GM12878 (cell line): ENCODE results near the gene P4HA2. TPM values are rescaled to one million over a fixed set of nuclear protein-coding genes. Genes with fewer than 3 reads are reported as not detected.

Experiments
- ATAC-seq: fragments of 200-7000 bp; cut with Tn5 transposase; 3 replicates; pipeline ENCODE4 v1.9.1; 2020; ENCODE audit warnings: mild to moderate bottlenecking, moderate library complexity
- Bru-seq: library from RNA; stranded (reverse); fragments of 400-500 nt; gene quantifications from one replicate; lab custom pipeline; 2021; lab: Mats Ljungman, UMichigan
- BruChase-seq, 2 experiments: library from RNA; stranded (reverse); fragments of 400-500 nt; gene quantifications; one replicate each; lab custom pipeline; 2021; lab: Mats Ljungman, UMichigan
- BruUV-seq: library from RNA; stranded (reverse); fragments of 400-500 nt; replicated peaks from 2 replicates; lab custom pipeline; 2021; lab: Mats Ljungman, UMichigan
- CTCF ChIA-PET: fragments of 300-600 bp; sonication (Branson Sonifier 250); formaldehyde crosslinking; extraction: SDS; loops from one replicate; lab custom pipeline; 2021; ENCODE audit warnings: inconsistent platforms; lab: Yijun Ruan, JAX
- POLR2A ChIA-PET: fragments of 350-600 bp; formaldehyde crosslinking; extraction: SDS; loops from one replicate; lab custom pipeline; 2021; ENCODE audit warnings: inconsistent platforms; lab: Charles Lee
- RAD21 ChIA-PET: fragments of 300-600 bp; sonication (Branson Sonifier 250); formaldehyde crosslinking; loops from one replicate; lab custom pipeline; 2023; ENCODE audit warnings: antibody characterized with exemption; ENCODE audit not compliant: unreplicated experiment; lab: Charles Lee
- SMC1A ChIA-PET: fragments of 300-600 bp; sonication (Branson Sonifier 250); formaldehyde crosslinking; loops from one replicate; lab custom pipeline; 2023; ENCODE audit not compliant: unreplicated experiment, uncharacterized antibody; lab: Charles Lee
- DNase-seq: peaks from one replicate; pipeline ENCODE4 v3.0.0-alpha.2; 2011; ENCODE audit warnings: low read depth, low spot score
- FAIRE-seq: peaks from 3 replicates; lab custom pipeline; 2011; peaks lifted over from hg19 to GRCh38; lab: Jason Lieb, UNC
- H2AFZ ChIP-seq: 2 replicates; pipeline ENCODE4 v1.6.0; 2011; ENCODE audit warnings: low read depth, low read length, control low read depth; ENCODE audit not compliant: control insufficient read depth
- H3K27ac ChIP-seq: 2 replicates; pipeline ENCODE4 v1.5.1; 2011; ENCODE audit warnings: control low read depth; ENCODE audit not compliant: control insufficient read depth, insufficient read depth
- H3K27me3 ChIP-seq, 2 experiments: replicated peaks in 1 of 2; 2 replicates each; pipeline versions ENCODE4 v1.6.0 to v1.6.1; 2011; ENCODE audit warnings: low read length in 1 of 2; ENCODE audit not compliant: control insufficient read depth in 2 of 2, insufficient read depth in 2 of 2
- H3K36me3 ChIP-seq, 2 experiments: 2 replicates each; pipeline ENCODE4 v1.5.1; 2011; ENCODE audit warnings: low read length in 1 of 2; ENCODE audit not compliant: control insufficient read depth in 2 of 2, insufficient read depth in 2 of 2
- H3K4me1 ChIP-seq: 2 replicates; pipeline ENCODE4 v1.6.1; 2011; ENCODE audit warnings: mild to moderate bottlenecking, low read length, moderate library complexity, mixed read lengths; ENCODE audit not compliant: control insufficient read depth, insufficient read depth
- H3K4me2 ChIP-seq: 2 replicates; pipeline ENCODE4 v1.6.0; 2011; ENCODE audit warnings: control low read depth; ENCODE audit not compliant: control insufficient read depth, insufficient read depth
- H3K4me3 ChIP-seq: fragments of 200-600 bp; sonication (generic); 2 replicates; pipeline ENCODE4 v1.5.1; 2016
- H3K79me2 ChIP-seq: 2 replicates; pipeline ENCODE4 v1.6.0; 2011; ENCODE audit warnings: low read length; ENCODE audit not compliant: control insufficient read depth, insufficient read depth
- H3K9ac ChIP-seq: 2 replicates; pipeline ENCODE4 v1.8.0; 2011; ENCODE audit warnings: low read length, control low read depth, mixed read lengths; ENCODE audit not compliant: control insufficient read depth, insufficient read depth
- H3K9me3 ChIP-seq: replicated peaks from 3 replicates; pipeline ENCODE4 v1.5.1; 2011; ENCODE audit warnings: mild to moderate bottlenecking, low read length; ENCODE audit not compliant: control insufficient read depth, insufficient read depth
- H4K20me1 ChIP-seq: 2 replicates; pipeline ENCODE4 v1.6.0; 2011; ENCODE audit not compliant: control insufficient read depth, insufficient read depth
- BHLHE40 ChIP-seq, 2 experiments: fragments of 450-650 bp in 1 of 2; IDR thresholded peaks; 2 replicates each; pipeline ENCODE4 v1.6.1; 2011 to 2017; ENCODE audit warnings: low read depth in 2 of 2, borderline replicate concordance in 1 of 2, improper control_type of control experiment in 1 of 2, low read length in 1 of 2, mild to moderate bottlenecking in 1 of 2
- CEBPB ChIP-seq, 2 experiments: fragments of 150-350 bp in 1 of 2; IDR thresholded peaks; 2 replicates each; pipeline ENCODE4 v1.6.1; 2012 to 2014; ENCODE audit warnings: low read depth in 2 of 2, low read length in 2 of 2, borderline replicate concordance in 1 of 2, inconsistent platforms in 1 of 2
- ESRRA ChIP-seq: IDR thresholded peaks from 2 replicates; pipeline ENCODE4 v1.6.1; 2012; ENCODE audit warnings: mild to moderate bottlenecking, low read length, improper control_type of control experiment
- GATAD2B ChIP-seq: fragments of 450-650 bp; conservative IDR thresholded peaks from 2 replicates; pipeline ENCODE4 v1.6.1; 2017; ENCODE audit warnings: low read depth, mild to moderate bottlenecking, moderate library complexity
- IKZF1 ChIP-seq: fragments of 450-650 bp; conservative IDR thresholded peaks from 2 replicates; pipeline ENCODE4 v1.6.1; 2017; ENCODE audit warnings: antibody characterized with exemption, mild to moderate bottlenecking
- LARP7 ChIP-seq: fragments of 450-650 bp; IDR thresholded peaks from 2 replicates; pipeline ENCODE4 v1.6.1; 2017; ENCODE audit warnings: mild to moderate bottlenecking
- NRF1 ChIP-seq: conservative IDR thresholded peaks from 2 replicates; pipeline ENCODE4 v1.6.1; 2011; ENCODE audit warnings: mild to moderate bottlenecking, low read depth, low read length, improper control_type of control experiment
- POLR2AphosphoS2 ChIP-seq: IDR thresholded peaks from 2 replicates; pipeline ENCODE4 v1.6.1; 2011; ENCODE audit warnings: low read depth, mild to moderate bottlenecking, low read length, improper control_type of control experiment, moderate library complexity
- WGBS: methylation state at CpG from one replicate; pipeline ENCODE4 v1.1.6; 2016; ENCODE audit warnings: low lambda C conversion rate; ENCODE audit not compliant: insufficient replicate concordance, insufficient coverage; ENCODE audit errors: missing lambda C conversion rate; 5-methylcytosine and 5-hydroxymethylcytosine counted together
- in situ Hi-C: fragments of 300-500 bp; cut with MboI; formaldehyde crosslinking; loops from 9 replicates; pipeline ENCODE4 v1.14.3; 2018; ENCODE audit warnings: mixed read lengths
- intact Hi-C: fragments of 100-400 bp; cut with micrococcal nuclease; formaldehyde crosslinking; loops from one replicate; pipeline ENCODE4 v1.14.2; 2022; ENCODE audit not compliant: unreplicated experiment
- long read RNA-seq, 2 experiments: library from polyadenylated mRNA; unstranded; transcript quantifications; one replicate each; pipeline ENCODE4 v2.0.0, GENCODE V29; 2019 to 2020
- polyA minus RNA-seq, 3 experiments: library from RNA; depleted of rRNA, polyadenylated mRNA; stranded (reverse); fragments of >200 nt; gene quantifications; 2 replicates each; pipeline ENCODE4 v1.2.3, GENCODE V29; 2011
- polyA plus RNA-seq, 11 experiments: library from polyadenylated mRNA; depleted of rRNA in 4 of 11; unstranded in 6 of 11; stranded (reverse) in 5 of 11; fragments of >200 nt; fragmentation: Nextera tagmentation in 4 of 11; fragmentation: Illumina TruSeq in 1 of 11; extraction: Ambion mirVana in 4 of 11; extraction: Trizol in 1 of 11; gene quantifications; 1 replicate in 1 of 11; 2 replicates in 10 of 11; pipeline versions ENCODE4 v1.2.1 to v1.2.3, GENCODE V29; 2011 to 2016; ENCODE audit warnings: inconsistent platforms in 2 of 11, missing spikeins in 2 of 11, low read depth in 1 of 11
- total RNA-seq, 4 experiments: library from RNA; depleted of rRNA in 3 of 4; stranded (reverse); fragments of >200 nt in 3 of 4; fragmentation: Illumina TruSeq in 1 of 4; extraction: Trizol in 1 of 4; gene quantifications; 2 replicates each; pipeline versions ENCODE4 v1.2.1 to v1.2.3, GENCODE V29; 2013 to 2021
- TF ChIP-seq, protein P1 (sequence below): fragments of 450-650 bp; IDR thresholded peaks from 2 replicates; pipeline ENCODE4 v1.6.1; 2017; ENCODE audit warnings: mild to moderate bottlenecking, moderate library complexity
- TF ChIP-seq, protein P2 (sequence below): IDR thresholded peaks from 2 replicates; pipeline ENCODE4 v1.6.1; 2012; ENCODE audit warnings: low read depth, low read length, improper control_type of control experiment

Gene P4HA2
- 72.1 and 75.2 TPM in 2 replicates for total RNA-seq (2013; cell fraction: nucleolus; rRNA removed)
- total RNA-seq (2014; rRNA removed) (6.9 and 7.7 TPM in 2 replicates), total RNA-seq (2014; rRNA removed; fragmentation: Illumina TruSeq; extraction: Trizol) (5.4 and 6.2 TPM in 2 replicates), total RNA-seq (2021) (7.3 and 7.9 TPM in 2 replicates), polyA plus RNA-seq (2011; rRNA removed) (7.2 and 7.6 TPM in 2 replicates), polyA plus RNA-seq (2014; fragmentation: Illumina TruSeq; extraction: Trizol) (4.9 and 6.0 TPM in 2 replicates), polyA plus RNA-seq (2014; fragmentation: Nextera tagmentation; extraction: Ambion mirVana) (10 to 100 TPM in 1 of 2 experiments, 1 to 10 TPM in 1; 9.1 to 10.6 TPM), polyA plus RNA-seq (2014; rRNA removed) (4.7 and 5.7 TPM in 2 replicates), polyA plus RNA-seq (2016; fragmentation: Nextera tagmentation; extraction: Ambion mirVana) (10 to 100 TPM in 1 of 2 experiments, 1 to 10 TPM in 1; 7.4 to 10.9 TPM), polyA minus RNA-seq (2011; rRNA and poly(A)+ RNA removed) (9.7 and 11.3 TPM in 2 replicates), Bru-seq, nascent RNA (percentile 60 among the genes with signal in this experiment), BruChase-seq, experiment 1, labeled RNA remaining after a 6-hour chase (percentile 63 among the genes with signal in this experiment), BruChase-seq, experiment 2, labeled RNA remaining after a 2-hour chase (percentile 57 among the genes with signal in this experiment)
- 12.8 TPM for polyA plus RNA-seq (2011; ENCODE audit: low read depth)
- 7.4 and 8.9 TPM in 2 replicates for polyA plus RNA-seq (2011; cell fraction: cytosol; rRNA removed)
- polyA plus RNA-seq (2011; cell fraction: nucleus; rRNA removed) = 7.2 and 16.1 TPM in 2 replicates
- polyA plus RNA-seq (2012) = 11.7 and 12.9 TPM in 2 replicates
- 2.1 and 2.3 TPM in 2 replicates for polyA minus RNA-seq (2011; cell fraction: cytosol; rRNA and poly(A)+ RNA removed)
- 2.5 and 4.0 TPM in 2 replicates for polyA minus RNA-seq (2011; cell fraction: nucleus; rRNA and poly(A)+ RNA removed)
- long read RNA-seq, experiment 1, partial matches to known transcripts = 0 of 1 reads
- long read RNA-seq, experiment 1, other reads (novel, unspliced or antisense) = 1 of 1 reads
- long read RNA-seq, experiment 2, transcript P4HA2-202 (15 exons, 2,313 nt) = major isoform, 5 of 11 reads
- long read RNA-seq, experiment 2, partial matches to known transcripts = 2 of 11 reads
- long read RNA-seq, experiment 2, other reads (novel, unspliced or antisense) = 4 of 11 reads

DNA sequence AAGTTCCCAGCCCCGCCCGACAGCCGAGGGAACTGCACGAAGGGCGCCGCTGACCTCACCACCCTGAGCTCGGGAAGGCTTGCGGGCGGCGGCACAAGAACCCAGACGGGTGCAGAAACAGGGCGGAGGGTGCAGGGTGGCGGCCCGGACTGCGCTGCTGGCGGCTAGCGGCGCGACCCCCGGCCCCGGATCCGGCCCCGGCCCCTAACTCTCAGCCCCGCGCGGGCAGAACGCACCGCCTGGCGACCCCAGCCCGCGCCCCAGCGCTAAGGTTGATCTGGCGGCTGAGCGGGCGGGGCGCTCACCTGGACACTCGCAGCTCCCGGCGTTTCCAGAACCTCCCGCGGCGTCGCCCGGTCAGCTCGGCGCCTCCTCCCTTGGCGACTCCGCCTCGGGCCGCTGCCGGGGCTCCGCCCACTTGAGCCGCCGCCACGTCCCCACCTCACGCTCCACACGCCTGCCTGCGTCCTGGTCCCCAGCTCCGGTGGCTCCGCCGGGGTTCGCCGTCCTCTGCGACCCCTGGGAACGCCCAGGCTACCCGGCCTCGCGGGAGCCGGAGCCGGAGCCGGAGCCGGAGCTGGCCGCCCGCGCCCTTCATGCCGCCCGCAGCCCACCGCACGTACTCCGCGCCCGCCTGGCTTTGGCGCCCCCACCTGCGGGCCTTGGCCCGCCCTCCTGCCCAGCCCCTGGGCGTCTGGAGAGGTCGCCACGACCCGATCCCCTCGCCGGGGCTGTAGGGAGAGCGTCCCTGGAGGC is at the start of gene P4HA2:
Gene P4HA2 (minus strand): TSS at position 369 of the 756 bp plus-strand sequence. CDS start 9,227 bp downstream, outside the sequence.
- DNase-seq (no peak), ATAC-seq (peak; percentile 96), FAIRE-seq (no peak)
- in situ Hi-C loops = no loop called here
- Histone ChIP-seq H3K27ac (no peak within 1 kb of the TSS), H3K4me3 (peak within 1 kb of the TSS; percentile 75), H3K9me3 (no peaks in the 10 kb centered on the region; the same call in 2 of the 3 replicates), H2AFZ (peak within 1 kb of the TSS; percentile 64), H3K9ac (peak within 1 kb of the TSS; percentile 56), H3K4me2 (peak within 1 kb of the TSS; percentile 68), H3K4me1 (peaks cover 10% of the 10 kb centered on the region), H3K36me3 (no peaks in the 10 kb centered on the region), H4K20me1 (no peaks in the 10 kb centered on the region), H3K79me2 (no peaks in the 10 kb centered on the region), H3K27me3 (peaks cover 0 to 5% of the 10 kb centered on the region in 2 experiments; a peak in 2 of 4 replicates)
- ChIA-PET SMC1A (interaction anchor here (1.9 to 2.1 kb wide), 2 partner anchors 10 to 48 kb away, joined by 5 to 10 read pairs; no protein-coding TSS in a partner anchor), CTCF (interaction anchor here (0.7 to 4.1 kb wide), 6 partner anchors 10 to 165 kb away, joined by 3 to 41 read pairs (median 3); no protein-coding TSS in a partner anchor), POLR2A (interaction anchor here (0.6 to 1.8 kb wide), 7 partner anchors 10 to 121 kb away, joined by 3 to 7 read pairs (median 3); no protein-coding TSS in a partner anchor), RAD21 (interaction anchor here (0.8 to 2.4 kb wide), 4 partner anchors 10 to 199 kb away, joined by 3 to 18 read pairs (median 4); no protein-coding TSS in a partner anchor)
- intact Hi-C loops = no loop called here
- no TSS peak for BruUV-seq
- 2% methylated on average over 70 of the region's 92 CpGs for WGBS
- TF ChIP-seq, protein P1, sequence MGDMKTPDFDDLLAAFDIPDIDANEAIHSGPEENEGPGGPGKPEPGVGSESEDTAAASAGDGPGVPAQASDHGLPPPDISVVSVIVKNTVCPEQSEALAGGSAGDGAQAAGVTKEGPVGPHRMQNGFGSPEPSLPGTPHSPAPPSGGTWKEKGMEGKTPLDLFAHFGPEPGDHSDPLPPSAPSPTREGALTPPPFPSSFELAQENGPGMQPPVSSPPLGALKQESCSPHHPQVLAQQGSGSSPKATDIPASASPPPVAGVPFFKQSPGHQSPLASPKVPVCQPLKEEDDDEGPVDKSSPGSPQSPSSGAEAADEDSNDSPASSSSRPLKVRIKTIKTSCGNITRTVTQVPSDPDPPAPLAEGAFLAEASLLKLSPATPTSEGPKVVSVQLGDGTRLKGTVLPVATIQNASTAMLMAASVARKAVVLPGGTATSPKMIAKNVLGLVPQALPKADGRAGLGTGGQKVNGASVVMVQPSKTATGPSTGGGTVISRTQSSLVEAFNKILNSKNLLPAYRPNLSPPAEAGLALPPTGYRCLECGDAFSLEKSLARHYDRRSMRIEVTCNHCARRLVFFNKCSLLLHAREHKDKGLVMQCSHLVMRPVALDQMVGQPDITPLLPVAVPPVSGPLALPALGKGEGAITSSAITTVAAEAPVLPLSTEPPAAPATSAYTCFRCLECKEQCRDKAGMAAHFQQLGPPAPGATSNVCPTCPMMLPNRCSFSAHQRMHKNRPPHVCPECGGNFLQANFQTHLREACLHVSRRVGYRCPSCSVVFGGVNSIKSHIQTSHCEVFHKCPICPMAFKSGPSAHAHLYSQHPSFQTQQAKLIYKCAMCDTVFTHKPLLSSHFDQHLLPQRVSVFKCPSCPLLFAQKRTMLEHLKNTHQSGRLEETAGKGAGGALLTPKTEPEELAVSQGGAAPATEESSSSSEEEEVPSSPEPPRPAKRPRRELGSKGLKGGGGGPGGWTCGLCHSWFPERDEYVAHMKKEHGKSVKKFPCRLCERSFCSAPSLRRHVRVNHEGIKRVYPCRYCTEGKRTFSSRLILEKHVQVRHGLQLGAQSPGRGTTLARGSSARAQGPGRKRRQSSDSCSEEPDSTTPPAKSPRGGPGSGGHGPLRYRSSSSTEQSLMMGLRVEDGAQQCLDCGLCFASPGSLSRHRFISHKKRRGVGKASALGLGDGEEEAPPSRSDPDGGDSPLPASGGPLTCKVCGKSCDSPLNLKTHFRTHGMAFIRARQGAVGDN = peak; percentile 86; the same call in 1 of the 2 replicates
- peak; percentile 69; the same call in 1 of the 2 replicates for TF ChIP-seq LARP7
- TF ChIP-seq BHLHE40 (IDR thresholded peaks at IDR 0.05; ENCODE audit: borderline replicate concordance in 1 of 2, low read depth in 2 of 2, low read length in 1 of 2) = peak in 1 of 2 experiments; percentile 85; a peak in 2 of 4 replicates
- TF ChIP-seq NRF1 = no peak
- peak; percentile 77 for TF ChIP-seq IKZF1
- peak; percentile 82 for TF ChIP-seq GATAD2B
- TF ChIP-seq, protein P2, sequence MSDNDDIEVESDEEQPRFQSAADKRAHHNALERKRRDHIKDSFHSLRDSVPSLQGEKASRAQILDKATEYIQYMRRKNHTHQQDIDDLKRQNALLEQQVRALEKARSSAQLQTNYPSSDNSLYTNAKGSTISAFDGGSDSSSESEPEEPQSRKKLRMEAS = peak; percentile 45; the same call in 1 of the 2 replicates
- TF ChIP-seq ESRRA = no peak; the same call in 1 of the 2 replicates
- peak; percentile 69 for TF ChIP-seq POLR2AphosphoS2
- TF ChIP-seq CEBPB (IDR thresholded peaks at IDR 0.05; ENCODE audit: borderline replicate concordance in 1 of 2, low read depth in 2 of 2, low read length in 2 of 2) = no peak
